Stimulated activated CD4-positive, alpha-beta T cell treated with anti-CD3 and anti-CD28 coated beads, Interleukin-4, amount 100 ng/mL, for 48 hours (primary cell): Measurements from ENCODE around the gene ACSL1.
A peak's percentile ranks its signal among the peaks of the same experiment; 100 is the strongest.
"Not testable (repeated sequence)": the region's sequence is repeated elsewhere in the genome, so short reads cannot be mapped to it uniquely, and the experiment has no call there.

Experiments used
- DNase-seq, 2 donors: peaks; one replicate each; pipeline ENCODE4 v3.0.0-alpha.2; 2020; ENCODE audit warnings: low read depth in 2 of 2

Gene ACSL1

GRCh38 chr4:184752496-184753275 lies 73.1 kb downstream of the ACSL1 start:
- no peak for DNase-seq

DNA sequence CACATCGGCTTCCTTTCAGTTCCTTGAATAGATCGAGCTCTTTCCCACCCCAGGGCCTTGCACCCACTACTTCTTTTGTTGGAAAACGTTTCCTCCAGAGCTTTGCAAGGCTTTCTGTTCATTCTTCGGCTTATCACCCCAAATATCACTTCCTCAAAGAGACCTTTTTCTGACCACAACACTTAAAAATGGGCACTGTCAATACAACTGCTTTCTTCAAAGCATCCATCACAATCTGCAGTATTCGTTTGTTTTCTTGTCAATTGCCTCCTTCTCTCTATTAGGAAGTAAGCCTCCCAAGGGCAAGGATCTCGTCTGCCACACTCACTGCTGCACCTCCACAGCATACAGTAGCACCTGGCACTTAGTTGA lies 74.2 kb downstream of the ACSL1 start:
- no peak for DNase-seq

DNA sequence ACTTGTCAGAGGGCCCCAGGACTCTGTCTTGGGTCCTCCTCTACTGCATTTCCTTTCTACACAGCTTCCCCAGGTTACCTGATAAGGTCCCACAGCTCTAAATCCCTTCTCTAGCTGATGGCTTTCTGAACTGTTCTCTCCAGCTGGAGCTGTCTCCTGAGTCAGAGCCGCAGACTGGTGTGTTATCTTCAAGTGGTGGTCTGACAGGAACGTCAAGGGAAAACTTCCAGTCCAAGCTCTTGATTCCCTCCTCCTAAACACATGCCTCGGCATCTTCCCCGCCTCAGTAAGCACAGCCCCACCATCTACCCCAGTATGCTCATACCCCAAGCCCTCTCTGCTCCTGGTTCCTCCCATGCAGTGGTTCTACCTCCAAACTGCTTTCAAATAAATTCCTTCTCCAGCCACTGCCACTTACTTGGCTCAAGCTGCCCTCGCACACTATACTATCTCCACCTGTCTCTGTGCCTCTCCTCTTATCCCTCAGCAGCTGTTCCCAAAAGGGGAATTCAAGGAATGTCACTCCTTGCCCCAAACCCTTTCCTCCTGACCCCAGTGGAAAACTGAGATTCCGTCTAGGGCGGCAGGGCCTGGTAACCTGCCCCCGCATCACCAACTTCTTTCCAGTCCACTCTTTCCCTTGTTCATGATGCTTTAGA lies 74.7 kb downstream of the ACSL1 start:
- DNase-seq = no peak

DNA sequence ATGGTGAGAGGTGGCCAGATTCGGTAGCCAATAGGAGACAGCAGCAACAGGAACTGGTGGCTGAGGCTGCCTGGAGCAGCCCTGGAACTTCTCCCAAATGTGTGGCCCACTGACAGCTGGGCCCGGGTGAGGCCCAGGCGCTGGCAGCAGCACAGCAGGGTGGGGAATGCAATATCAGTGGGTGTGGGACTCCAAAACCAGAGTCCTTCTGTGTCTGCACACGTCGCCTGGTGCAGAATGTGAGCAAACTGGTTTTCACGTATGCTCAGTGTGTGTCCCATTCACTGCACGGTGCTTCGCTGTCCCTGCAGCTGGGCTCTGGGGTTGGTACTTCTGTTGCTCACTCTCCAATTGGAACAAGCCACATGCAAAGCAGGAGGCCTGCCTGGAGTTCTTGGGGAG lies 77.5 kb downstream of the ACSL1 start:
- no peak for DNase-seq

DNA sequence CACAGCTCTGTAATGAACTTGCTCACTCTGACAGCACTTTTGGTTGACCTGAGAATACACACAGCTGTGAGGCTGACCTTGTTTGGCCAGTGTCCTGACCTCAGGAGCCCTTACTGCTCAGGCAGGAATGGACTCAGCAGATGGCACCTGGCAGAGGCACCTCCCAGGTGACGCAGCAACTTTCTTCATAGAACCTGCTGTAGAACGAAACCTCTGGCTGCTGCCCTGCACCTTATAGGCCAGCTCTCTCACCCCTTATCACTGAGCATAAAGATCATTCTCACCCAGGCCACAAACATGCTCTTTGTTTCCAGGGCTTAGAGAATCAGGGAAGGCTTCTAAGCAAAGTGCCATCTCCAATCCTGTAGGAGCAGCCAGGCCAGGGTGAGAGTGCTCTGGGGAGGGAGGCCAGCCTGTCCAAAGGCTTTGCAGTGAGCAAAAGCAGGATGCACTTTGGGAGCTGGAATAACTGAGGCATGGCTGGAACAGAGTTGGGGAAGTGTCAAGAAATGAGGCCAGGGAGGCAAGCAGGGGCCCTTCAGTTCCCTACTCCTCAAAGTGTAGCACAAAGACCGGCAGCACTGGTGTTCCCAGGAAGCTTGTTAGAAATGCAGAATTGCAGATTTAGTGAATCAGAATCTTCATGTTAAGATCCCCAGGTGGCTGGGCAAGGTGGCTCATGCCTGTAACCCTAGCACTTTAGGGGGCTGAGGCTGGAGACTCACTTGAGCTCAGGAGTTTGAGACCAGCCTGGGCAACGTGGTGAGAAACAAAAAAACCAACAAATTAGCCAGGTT lies 78.5 kb downstream of the ACSL1 start:
- no peak for DNase-seq

DNA sequence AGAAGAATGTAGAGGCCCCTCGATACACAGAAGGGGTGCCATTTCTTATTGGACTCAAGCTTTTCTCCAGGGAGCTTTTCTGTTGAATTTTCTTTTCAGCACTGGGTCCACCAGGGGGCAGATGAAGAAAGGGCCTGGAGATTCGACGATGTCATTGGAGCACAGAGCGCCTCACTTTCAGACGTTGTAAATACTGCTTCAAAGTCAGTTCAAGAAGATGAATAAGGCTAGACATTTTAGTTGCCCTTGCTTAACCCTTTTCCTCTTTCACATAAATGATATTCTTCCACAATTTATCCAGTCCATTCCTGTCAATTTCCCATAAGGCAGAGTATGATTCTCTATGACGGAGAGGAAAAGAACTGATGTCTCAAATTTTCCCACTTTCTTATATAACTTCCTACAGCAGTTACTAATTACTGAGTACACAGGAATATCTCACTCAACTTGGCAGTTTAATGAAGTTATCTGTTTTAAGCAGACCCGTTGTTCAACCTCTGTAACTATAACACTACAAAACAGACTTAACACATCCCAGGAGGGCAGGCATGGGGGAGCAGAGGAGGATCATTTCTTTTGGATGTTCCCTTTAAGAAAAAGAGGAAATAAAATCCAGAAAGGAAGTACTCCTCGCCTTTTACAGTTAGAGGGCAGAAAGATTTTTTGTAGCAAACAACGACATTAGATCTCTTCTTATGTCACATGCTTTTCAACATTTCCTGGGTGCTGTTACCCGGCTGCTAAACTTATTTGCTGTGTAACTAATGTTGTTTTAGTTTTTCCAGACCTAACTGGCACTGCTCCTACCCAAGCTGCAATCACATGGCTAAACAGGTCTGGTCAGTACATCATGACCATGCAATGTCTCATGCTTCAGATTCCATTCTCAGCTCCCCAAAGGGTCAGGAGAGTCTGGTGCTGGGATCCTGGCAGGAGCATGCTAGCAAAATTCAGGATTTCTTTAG lies 79.7 kb downstream of the ACSL1 start:
- DNase-seq = peak; percentile 61 to 64

GRCh38 chr4:184744236-184744635 lies 81.5 kb downstream of the ACSL1 start:
- no peak for DNase-seq

- no peak for DNase-seq
Observed at GRCh38 chr4:184743650-184744049, 82.1 kb downstream of the ACSL1 start.

DNA sequence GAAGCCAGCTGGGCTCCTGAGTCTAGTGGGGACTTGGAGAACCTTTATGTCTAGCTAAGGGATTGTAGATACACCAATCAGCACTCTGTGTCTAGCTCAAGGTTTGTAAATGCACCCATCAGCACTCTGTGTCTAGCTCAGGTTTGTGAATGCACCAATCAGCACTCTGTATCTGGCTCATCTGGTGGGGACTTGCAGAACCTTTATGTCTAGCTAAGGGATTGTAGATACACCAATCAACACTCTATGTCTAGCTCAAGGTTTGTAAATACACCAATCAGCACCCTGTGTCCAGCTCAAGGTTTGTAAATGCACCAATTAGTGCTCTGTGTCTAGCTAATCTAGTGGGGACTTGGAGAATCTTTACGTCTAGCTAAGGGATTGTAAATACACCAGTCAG lies 84.1 kb downstream of the ACSL1 start:
- DNase-seq = not testable (repeated sequence)

GRCh38 chr4:184740980-184741391 lies 84.8 kb downstream of the ACSL1 start:
- DNase-seq = no peak

DNA sequence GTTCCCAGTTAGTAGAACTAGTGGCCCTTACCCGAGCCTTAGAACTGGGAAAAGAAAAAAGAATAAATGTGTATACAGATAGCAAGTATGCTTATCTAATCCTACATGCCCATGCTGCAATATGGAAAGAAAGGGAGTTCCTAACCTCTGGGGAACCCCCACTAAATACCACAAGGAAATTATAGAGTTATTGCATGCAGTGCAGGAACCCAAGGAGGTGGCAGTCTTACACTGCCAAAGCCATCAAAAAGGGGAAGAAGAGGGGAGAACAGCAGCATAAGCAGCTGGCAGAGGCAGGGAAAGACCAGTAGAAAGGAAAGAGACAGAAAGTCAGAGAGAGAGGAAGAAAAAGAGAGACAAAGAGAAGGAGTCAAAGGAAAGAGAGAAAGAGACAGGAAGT lies 86.2 kb downstream of the ACSL1 start:
- DNase-seq = not testable (repeated sequence)

GRCh38 chr4:184734758-184735157 lies 91.0 kb downstream of the ACSL1 start:
- DNase-seq = no peak

DNA sequence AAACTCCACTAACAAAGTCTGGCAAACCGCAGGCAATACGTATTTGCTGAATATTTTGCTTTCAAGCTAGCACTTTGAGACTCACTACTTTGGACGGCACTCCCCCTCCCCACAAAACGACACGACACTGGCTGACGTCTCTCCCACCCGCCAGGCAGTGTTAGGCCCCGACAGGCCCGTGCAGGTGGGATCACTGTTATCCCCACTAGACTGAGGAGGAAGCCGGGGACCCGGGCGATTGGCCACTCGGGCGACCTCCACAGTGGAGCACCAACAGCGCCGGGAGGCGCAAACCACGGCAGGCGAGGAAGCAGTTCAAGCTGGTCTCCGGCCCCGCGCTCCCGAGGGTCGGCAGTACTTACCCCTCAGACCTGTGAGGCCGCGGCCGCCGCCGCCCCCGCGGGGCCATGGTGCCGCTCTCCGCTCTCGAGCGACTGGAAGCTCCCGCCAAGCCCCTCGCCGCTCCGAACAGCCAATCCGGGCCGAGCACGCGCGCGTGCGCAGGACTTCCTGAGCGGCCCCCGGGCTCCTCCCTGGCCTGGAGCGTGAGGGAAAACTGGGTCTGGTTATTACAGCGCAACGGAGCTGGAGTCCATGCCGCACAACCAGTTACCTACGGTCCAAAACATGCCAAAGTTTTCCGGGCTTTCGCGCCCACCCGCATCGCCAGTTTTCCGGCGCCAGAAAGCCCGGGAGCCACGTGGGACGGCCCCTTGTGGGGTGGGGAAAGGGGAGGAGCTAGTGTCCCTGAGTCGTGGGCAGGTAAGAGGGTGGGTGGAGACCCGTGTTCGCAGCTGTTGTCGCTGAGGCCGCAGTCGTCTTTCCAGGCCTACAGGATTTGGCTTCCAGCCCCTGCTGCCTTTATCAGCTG lies 91.9 kb downstream of the ACSL1 start, which contains the start of gene CENPU:
CENPU (minus strand) TSS at position 443 of the 871 bp plus-strand sequence; CDS start at position 409, 34 bp downstream.
- peak; percentile 87 to 94 for DNase-seq

DNA sequence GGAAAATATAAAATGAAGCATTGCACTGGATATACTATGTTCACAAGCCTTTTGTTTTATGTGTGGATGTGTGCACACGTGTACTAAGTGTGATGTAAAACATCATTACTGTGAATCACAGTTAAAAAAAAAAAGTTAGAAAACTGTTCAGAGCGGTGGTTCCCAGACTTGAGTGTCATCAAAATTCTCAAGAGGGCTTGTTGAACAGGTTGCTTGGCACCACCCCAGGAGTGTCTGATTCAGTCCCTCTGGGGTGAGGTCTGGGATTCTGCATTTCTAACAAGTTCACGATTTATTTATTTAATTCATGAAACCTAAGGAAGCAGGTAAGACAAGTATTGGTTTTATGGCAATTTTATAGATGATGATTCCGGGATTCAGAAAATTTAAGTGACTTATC lies 93.6 kb downstream of the ACSL1 start:
- no peak for DNase-seq

DNA sequence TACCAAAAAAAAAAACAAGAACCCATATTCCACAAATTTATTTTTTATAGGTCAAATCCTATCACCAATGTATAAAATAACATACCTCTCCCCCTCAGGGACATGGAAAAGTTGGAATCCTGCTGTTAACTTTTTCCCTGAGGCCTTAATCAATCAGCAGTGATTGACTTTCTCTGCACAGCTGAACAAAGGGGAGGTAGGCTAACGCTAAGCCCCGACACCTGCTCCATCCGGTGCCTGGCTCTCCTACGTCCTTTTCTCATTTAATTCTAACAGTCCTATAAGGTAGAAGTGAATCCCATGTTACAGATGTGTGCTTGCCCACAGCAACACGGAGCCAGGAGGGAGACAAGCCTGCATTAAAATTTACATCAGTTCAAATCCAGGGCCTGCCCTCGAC lies 94.7 kb downstream of the ACSL1 start:
- DNase-seq = no peak

GRCh38 chr4:184729946-184730345 lies 95.8 kb downstream of the ACSL1 start:
- no peak for DNase-seq

DNA sequence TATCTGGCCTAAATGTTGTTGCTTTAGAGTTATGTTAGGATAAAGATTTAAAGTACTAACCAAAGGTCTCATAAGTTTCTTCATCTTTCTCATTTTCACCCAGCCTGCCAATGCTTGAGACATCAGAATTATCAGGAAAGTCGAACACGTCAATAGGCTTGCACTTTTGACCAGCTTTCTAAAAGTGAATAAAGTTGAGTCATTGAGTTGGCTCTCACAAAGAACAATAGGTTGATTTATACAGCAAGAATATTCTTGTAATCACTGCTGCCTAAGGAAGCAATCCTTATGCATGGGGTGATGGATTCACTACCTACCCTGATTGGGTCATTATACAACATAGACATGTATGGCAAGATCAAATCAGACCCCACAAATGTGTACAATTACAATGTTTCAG lies 96.9 kb downstream of the ACSL1 start:
- no peak for DNase-seq

GRCh38 chr4:184727430-184727829 lies 98.3 kb downstream of the ACSL1 start:
- DNase-seq = no peak

DNA sequence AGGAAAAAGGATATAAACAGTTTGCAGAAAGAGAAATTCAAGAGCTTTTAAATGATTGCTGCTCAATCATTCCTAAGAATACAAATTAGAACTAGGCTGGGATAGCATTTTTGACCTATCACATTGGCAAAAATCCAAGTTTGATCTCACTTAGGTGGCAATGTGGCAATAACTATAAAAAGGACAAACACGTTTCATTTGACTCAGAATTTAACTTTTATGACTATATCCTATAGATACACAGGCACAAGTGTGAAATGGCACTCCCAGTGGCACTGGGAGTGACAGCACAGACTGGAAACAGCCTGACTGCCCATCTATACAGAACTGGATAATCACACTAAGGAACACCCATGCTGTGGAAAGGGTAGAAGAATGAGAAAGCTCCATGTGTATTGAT lies 103.0 kb downstream of the ACSL1 start:
- DNase-seq = no peak

DNA sequence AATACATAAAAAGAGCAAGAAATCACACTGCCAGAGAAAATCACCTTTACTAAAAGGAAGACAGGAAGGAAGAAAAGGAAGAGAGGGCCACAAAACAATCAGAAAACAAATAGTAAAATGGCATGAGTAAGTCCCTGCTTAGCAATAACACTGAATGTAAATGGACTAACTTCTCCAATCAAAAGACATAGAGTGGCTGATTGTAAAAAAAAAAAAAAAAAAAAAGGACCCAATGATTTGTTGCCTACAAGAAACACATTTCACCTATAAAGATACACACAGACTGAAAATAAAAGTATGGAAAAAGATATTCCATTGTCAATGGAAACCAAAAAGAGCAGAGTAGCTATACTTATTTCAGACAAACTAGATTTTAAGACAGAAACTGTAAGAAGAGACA lies 104.5 kb downstream of the ACSL1 start:
- DNase-seq = no peak
